Keratinocyte (primary cell): Measurements from ENCODE around the gene CDHR3.

Experiments used
- EZH2 ChIP-seq: IDR thresholded peaks from one replicate; pipeline ENCODE4 v1.6.1; 2012; ENCODE audit warnings: inconsistent platforms, mild to moderate bottlenecking, low read length, moderate library complexity
- TF ChIP-seq, protein P1 (sequence below), 3 experiments: IDR thresholded peaks in 1 of 3; conservative IDR thresholded peaks in 1 of 3; optimal IDR thresholded peaks in 1 of 3; 2 replicates in 2 of 3; 3 replicates in 1 of 3; pipeline versions ENCODE3 to v1.5.1; 2011; ENCODE audit warnings: low read length in 3 of 3, mild to moderate bottlenecking in 3 of 3, moderate library complexity in 2 of 3, control low read depth in 1 of 3, inconsistent platforms in 1 of 3; ENCODE audit not compliant: insufficient read depth in 2 of 3; ENCODE audit errors: extremely low read depth in 1 of 3

DNA sequence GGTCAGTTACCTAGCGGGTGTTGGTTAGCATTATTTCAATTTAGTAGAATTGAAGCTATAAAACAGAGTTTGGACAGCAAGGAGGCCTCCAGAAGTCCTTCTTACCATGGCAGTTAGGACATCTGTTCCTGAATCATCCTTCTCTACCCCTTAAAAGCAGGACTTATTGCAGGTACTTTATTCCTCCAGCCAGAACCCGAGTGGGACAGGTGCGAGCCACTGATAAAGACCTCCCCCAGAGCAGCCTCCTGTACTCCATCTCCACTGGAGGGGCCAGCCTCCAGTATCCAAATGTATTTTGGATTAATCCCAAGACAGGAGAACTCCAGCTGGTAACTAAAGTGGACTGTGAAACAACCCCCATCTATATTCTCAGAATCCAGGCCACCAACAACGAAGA lies 54.6 kb downstream of the CDHR3 start:
- TF ChIP-seq, protein P1, sequence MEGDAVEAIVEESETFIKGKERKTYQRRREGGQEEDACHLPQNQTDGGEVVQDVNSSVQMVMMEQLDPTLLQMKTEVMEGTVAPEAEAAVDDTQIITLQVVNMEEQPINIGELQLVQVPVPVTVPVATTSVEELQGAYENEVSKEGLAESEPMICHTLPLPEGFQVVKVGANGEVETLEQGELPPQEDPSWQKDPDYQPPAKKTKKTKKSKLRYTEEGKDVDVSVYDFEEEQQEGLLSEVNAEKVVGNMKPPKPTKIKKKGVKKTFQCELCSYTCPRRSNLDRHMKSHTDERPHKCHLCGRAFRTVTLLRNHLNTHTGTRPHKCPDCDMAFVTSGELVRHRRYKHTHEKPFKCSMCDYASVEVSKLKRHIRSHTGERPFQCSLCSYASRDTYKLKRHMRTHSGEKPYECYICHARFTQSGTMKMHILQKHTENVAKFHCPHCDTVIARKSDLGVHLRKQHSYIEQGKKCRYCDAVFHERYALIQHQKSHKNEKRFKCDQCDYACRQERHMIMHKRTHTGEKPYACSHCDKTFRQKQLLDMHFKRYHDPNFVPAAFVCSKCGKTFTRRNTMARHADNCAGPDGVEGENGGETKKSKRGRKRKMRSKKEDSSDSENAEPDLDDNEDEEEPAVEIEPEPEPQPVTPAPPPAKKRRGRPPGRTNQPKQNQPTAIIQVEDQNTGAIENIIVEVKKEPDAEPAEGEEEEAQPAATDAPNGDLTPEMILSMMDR (optimal IDR thresholded peaks at IDR 0.05 in 1 of 3, IDR thresholded peaks at IDR 0.05 in 1 of 3, conservative IDR thresholded peaks at IDR 0.05 in 1 of 3; ENCODE audit: extremely low read depth in 1 of 3, insufficient read depth in 2 of 3, low read length in 3 of 3), result no peak
- no peak for TF ChIP-seq EZH2
